Activated CD4-positive, alpha-beta T cell treated with anti-CD3 and anti-CD28 coated beads, Interleukin-2, Interleukin-4, amounts not matched to agents 100 ng/mL and 50 ng/mL, durations not matched to agents 16 hours and 8 hours (primary cell): ENCODE data around the gene GSTT2.
A peak's percentile ranks its signal among the peaks of the same experiment; 100 is the strongest.
"Not testable (repeated sequence)": the region's sequence is repeated elsewhere in the genome, so short reads cannot be mapped to it uniquely, and the experiment has no call there.

ENCODE experiments used
- DNase-seq: peaks from one replicate; pipeline ENCODE4 v3.0.0-alpha.2; 2020; ENCODE audit warnings: low spot score

GSTT2 gene

DNA sequence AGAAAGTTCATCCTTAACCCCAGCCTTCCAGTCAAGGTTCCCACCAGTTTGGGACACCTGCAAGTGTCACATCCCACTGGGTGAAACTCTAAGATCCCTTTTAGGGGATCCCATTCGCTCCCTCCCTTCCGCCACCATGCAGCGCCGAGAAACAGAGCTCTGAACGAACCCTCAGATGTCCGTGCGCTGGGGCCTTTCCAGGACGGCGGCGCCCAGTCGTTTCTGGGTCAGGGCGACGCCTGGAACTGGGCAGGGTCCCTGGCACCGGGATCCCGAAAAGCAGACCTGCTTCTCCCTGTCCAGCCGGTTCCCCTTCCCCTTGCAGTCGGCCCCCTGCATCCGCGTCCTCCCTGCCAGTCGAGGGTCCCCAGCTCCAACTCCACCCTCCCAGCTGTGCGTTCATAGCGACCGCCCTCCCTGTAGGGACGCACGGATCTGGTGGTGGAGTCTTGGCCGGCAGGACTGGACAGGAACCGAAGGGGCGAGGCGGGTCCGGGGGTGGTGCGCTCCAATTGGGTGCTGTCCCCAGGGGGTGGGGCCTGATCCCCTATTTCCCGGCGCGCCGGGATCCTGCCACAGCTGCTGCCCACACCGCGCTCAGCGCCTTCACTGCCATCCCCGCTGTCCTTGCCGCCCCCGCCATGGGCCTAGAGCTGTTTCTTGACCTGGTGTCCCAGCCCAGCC is at the start of gene GSTT2:
Gene GSTT2 (plus strand): TSS at position 578 of the 684 bp plus-strand sequence.
- not testable (repeated sequence) for DNase-seq

DNA sequence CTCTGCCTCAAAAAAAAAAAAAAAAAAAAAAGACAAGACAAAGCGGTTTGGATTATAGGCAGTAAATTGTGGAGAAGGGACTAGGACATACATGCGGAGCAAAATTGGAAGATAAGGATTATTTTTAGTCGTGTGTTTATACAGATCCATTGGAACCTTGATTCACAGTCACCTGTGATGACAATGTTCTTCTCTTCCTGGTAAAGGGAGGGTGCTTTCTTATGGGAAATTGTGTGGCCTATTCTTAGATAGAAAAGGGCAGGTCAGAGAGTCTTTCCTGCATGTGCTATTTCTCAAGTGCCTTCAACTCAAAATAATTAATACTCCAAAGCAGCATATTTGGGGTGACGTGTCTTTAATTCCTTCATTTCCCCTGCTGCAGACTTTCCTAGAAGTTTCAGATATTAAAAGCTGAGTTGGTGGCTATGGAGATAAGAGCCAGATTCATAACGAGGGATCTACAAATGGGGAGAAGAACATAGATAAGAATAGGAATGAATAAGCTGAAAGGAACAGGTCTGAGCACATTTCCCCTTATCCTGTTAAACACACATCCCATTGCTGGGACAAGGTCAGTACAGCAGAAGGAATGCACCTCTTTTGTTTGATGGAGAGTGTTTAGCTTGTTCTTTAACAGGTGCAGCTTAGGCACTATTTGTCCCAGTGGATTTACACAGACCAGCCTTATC is 41.5 kb upstream of the GSTT2 start:
- no peak for DNase-seq

DNA sequence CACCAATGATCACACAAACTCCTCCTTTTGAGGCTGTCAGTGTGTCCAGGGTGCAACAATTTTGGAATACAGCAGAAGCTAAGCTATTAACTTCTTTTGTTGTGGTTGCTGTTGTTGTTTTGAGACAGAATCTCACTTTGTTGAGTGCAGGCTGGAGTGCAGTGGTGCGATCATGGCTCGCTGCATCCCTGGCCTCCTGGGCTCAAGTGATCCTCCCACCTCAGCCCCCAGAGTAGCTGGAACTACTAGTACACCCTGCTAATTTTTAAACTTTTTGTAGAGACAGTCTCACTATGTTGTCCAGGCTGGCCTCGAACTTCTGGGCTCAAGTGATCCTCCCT is 40.9 kb upstream of the GSTT2 start:
- DNase-seq, result no peak

DNA sequence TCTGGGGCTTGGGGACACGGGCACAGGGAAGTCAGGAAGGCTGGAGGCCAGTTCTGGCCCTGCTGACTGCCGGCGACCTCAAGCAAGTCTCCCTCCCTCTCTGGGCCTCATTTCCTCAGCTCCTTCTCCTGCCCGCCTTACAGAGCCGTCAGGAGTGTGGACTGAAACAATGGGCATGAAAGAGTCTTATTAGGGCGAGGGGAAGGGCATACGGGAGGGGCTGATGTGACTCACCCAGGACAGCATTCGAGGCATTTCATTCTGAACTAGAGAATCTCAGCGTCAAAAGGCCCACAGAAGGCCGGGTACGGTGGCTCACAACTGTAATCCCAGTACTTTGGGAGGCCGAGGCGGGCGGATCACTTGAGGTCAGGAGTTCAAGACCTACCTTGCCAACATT is 39.8 kb upstream of the GSTT2 start:
- not testable (repeated sequence) for DNase-seq

DNA sequence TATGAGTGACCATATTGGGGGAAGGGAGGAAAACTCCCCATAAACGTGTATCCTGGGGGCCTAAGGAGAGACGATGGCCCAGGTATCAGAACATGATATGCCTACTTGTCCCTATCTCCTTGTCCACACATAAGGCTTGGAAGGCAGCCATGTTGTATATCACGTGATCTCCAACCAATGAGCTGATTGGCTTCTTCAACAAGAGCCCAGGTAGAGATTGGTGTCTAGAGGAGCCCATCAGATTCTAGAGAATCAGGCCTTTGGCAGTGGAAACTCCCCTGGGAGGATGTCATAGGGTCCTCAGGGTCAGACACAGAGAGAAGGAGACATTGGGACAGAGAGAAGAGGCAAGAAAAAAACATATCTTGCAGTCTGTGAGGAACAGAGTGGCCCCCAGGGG is 32.5 kb upstream of the GSTT2 start:
- not testable (repeated sequence) for DNase-seq

DNA sequence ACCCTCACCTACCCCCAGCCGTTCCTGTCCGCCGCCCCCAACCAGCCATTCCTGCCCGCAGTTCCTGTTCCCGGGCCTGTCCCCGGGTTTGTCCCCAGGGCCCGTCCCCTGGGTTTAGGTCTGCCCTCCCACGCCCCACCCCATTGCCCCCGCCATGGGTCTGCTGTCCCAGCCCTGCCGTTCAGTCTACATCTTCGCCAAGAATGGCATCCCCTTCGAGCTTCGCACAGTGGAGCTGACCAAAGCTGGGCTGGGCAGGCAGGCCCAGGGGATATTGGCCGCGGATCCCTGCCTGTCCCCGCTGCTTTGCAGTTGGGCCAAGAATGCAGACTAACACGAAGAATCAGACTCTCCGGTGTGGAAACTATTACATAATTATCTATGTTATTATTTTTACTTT is 30.2 kb upstream of the GSTT2 start:
- not testable (repeated sequence) for DNase-seq

DNA sequence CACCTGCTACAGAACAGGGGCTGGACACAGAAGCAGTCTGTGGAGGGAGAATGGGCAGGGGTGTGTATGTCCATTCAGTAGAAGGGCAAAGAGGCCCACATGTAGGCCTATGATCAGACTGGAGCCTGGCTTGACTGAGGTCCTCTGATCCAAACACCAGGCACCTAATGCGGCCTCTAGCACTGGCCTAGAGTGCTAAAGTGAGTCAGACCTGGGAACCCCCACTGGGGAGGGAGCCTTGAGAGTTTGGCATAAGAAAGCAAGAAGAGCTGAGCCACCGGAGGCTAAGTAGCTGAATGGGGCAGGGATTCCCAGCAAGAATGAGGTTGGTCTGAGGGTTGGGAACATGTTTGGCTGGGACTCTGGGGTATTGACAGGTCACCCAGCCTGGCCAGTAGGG is 28.6 kb upstream of the GSTT2 start:
- not testable (repeated sequence) for DNase-seq

DNA sequence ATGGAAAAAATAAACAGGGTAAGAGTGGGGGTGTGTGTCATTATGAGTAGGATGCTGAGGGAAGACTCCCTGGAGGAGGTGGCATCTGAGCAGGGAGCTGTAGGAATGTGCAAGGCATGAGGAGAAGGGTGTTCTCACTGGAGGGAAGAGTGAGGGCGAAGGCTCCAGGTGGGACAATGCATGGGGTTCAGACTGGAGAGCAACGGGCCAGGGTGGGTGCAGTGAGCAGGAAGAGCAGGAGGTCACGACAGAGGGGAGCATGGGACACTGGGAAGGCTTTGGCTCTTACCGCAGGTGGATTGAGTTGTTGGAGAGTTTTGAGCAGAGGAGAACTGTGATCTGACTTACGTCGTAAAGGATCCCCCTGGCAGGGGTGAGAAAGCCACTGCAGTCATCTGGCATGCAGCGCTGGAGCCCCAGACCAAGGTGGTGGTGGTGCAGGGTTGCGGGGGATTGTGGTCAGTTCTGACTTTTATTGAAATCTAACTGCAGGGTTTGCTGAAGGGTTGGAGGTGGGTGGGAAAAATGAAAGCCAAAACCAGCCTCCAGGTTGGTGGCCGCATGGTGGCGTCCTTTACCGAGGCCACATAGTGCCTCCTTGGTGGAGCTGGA is 27.0 kb upstream of the GSTT2 start:
- not testable (repeated sequence) for DNase-seq

DNA sequence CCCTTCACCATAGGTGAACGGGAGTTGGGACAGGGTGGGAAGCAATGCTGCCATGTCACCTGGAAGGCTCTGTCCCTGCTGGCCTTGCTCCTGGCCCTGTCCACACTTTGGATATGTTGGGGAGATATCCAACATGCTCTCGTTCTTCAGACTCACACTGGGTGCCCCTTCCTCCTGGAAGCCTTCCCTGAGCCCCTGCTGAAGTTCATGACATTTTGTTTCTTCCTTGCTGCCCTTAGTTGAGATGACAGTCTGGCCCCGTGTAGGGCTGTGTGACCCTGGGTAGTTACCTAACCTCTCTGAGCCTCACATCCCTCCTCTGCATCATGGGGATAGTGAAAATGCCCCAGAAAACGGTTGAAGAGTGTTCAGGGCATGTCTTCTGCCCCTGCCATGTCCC is 26.4 kb upstream of the GSTT2 start:
- DNase-seq, result not testable (repeated sequence)

DNA sequence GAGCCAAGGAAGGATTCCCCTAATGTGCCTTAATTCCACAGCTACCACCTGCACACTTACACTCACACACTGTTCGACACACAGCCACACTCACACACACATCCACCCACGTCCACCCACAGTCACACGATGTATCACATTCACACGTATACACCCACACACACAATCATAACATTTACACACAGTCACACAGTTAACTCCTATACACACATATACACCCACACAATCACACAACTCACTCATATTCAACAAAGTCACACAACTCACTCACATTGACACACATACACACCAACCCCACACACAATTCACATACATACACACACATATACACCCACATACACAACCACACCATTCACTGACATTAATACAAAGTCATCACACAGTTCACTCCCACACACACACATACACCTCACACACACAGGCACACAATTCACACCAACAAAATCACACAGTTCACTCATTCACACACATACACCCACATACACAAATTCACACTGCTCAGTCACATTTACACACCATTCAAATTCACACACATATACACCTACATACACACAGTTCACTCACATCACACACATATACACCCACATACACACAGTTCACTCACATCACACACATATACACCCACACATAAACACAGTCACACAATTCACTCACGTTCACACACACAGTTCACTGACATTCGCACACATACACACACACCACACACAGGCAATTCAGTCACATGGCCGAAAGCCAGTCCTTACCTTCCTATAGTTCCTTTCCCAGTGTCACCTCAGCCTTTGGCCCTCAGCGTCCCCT is 25.5 kb upstream of the GSTT2 start:
- not testable (repeated sequence) for DNase-seq

DNA sequence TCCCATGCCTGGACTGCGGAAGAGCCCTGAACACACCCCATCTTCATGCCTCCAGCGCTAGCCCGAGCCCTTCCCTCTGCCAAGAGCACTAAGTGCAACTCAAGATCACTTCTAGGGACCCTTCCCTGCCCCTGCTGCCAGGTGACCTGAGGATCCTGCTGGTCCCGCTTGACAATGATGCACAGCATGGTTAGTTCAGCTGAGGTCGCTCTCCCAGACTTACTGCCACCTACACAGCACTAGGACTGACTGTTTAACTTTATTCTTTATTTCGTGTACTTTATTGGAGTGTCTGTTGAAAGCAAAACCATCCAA is 25.0 kb upstream of the GSTT2 start:
- not testable (repeated sequence) for DNase-seq

DNA sequence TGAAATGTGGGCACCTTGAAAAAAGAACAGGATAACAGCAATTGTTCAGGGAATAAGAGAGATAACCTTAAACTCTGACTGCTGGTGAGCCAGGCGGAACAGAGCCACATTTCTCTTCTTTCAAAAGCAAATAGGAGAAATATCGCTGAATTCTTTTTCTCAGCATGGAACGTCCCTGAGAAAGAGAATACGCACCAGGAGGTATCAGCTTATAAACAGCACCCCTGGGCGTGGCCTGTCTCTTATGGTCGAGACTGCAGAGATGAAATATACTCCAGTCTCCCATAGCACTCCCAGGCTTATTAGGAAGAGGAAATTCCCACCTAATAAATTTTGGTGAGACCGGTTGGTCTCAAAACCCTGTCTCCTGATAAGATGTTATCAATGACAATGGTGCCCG is 24.0 kb upstream of the GSTT2 start:
- DNase-seq, result not testable (repeated sequence)

DNA sequence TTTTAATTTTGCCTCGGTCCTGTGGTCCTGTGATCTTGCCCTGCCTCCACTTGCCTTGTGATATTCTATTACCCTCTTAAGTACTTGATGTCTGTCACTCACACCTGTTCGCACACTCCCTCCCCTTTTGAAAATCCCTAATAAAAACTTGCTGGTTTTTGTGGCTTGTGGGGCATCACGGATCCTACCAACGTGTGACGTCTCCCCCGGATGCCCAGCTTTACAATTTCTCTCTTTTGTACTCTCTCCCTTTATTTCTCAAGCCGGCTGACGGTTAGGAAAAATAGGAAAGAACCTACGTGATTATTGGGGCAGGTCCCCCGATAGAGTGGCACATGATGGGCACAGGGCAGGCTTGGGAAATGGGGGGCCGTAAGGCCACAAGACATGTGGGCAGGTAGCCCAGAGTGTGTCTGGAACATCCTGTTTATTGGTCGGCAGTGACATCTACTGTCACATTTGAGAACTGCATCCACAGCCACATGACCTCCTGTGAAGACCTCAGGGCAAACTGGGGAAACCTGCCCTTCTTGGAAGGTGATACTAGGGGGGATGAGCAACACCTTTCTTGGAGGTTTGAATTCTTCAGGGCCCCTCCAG is 23.5 kb upstream of the GSTT2 start:
- peak; percentile 83 for DNase-seq

DNA sequence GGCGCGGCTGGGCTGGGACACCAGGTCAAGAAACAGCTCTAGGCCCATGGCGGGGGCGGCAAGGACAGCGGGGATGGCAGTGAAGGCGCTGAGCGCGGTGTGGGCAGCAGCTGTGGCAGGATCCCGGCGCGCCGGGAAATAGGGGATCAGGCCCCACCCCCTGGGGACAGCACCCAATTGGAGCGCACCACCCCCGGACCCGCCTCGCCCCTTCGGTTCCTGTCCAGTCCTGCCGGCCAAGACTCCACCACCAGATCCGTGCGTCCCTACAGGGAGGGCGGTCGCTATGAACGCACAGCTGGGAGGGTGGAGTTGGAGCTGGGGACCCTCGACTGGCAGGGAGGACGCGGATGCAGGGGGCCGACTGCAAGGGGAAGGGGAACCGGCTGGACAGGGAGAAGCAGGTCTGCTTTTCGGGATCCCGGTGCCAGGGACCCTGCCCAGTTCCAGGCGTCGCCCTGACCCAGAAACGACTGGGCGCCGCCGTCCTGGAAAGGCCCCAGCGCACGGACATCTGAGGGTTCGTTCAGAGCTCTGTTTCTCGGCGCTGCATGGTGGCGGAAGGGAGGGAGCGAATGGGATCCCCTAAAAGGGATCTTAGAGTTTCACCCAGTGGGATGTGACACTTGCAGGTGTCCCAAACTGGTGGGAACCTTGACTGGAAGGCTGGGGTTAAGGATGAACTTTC is 18.7 kb upstream of the GSTT2 start, which contains the start of gene GSTT2B:
Gene GSTT2B (minus strand): TSS at position 112 of the 688 bp plus-strand sequence. CDS start 64 bp downstream, at position 48.
- not testable (repeated sequence) for DNase-seq

DNA sequence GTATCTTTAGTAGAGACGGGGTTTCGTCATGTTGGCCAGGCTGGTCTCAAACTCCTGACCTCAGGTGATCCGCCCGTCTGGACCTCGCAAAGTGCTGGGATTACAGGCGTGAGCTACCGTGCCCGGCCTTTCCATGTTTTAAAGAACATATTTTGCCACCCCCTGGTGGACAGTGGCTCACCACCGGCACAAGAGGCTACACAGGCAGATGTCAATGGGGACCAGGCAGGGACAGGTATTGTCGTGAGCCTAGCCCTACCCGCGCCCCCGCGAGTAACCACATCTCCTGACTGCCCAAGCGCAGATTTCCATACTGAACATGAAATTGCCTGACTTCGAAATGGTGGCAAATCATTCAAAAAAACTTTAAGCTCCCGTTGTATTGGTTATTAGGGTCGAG is 13.8 kb upstream of the GSTT2 start:
- DNase-seq, result not testable (repeated sequence)

DNA sequence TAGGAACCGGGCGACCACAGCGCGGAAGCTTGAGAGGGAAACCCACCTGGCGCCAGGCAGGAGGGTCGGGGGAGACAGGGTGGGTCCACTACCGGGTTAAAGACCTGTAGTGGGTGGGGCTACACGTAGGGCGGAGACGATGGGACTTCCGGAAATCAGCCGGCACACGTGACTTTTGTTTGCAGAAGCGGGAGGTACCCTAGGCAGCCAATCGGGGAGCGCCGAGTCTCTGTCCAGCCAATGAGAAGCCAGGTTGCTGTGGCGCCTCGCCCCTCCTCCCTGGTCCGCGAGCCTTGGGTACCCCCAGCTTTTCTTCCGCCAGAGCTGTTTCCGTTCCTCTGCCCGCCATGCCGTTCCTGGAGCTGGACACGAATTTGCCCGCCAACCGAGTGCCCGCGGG is 13.4 kb upstream of the GSTT2 start, which contains the start of gene DDTL:
Gene DDTL (plus strand): TSS at position 321 of the 400 bp plus-strand sequence. CDS start 27 bp downstream, at position 348.
- DNase-seq, result not testable (repeated sequence)

DNA sequence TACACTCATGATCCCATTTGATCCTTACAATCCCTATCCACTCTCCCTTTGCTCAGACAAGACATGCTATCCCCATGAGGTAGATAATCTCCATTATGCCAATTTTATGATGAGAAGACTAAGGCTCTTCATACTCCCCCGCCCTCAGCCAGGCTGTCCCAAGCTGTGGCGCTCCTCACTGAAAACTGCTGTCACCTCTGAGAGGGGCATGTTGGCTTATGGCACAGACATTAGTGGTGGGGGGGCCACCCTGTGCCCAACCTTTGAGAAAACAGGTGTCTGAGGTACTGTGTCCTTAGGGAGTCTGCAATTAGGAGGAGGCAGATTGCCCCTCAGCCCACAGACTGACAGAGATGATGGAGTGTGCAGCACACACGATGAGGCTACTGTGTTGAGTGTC is 10.9 kb upstream of the GSTT2 start:
- DNase-seq, result no peak

DNA sequence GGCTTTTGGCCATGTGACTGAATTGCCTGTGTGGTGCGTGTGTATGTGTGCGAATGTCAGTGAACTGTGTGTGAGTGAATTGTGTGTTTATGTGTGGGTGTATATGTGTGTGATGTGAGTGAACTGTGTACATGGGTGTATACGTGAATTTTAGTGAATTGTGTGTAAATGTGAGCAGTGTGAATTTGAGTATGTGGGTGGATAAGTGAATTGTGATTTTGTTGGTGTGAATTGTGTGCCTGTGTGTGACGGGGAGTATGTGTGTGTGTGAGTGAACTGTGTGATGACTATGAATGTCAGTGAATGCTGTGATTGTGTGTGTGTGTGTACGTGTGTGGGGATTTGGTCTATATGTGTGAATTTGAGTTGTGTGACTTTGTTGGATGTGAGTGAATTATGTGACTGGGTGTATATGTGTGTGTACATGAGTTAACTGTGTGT is 9.7 kb upstream of the GSTT2 start:
- no peak for DNase-seq

DNA sequence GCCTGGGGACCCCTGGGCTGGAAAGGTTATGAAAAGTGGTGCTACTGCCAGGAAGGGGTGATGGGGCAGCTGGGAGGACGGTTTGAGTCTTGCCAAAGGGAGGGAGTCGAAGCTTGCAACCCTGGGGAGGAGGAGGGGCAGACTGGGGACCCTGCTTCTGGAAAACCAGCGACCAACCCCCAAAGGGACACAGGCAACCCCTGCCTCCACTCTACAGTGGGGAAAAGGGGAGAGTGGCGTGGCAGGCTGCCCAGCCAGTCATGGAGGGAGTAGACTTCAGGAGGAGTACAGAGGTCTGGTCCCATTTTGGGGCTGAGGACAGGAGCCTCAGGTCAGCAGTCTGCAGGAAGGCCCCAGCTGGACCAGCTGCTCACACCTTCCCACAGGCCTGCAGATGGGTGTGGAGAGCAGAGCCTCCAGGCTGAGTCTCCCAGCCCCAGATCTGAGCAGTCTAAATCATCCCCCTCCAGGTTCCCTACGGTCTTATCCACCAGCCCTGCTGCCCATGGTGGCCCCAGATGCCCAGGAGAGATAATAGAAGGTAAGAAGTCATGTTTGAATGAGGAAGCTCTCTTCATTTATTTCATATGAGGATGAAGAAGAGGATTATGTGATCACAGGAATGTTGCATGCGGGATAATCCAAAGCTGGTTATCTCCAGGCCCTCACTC is 9.0 kb upstream of the GSTT2 start:
- no peak for DNase-seq

DNA sequence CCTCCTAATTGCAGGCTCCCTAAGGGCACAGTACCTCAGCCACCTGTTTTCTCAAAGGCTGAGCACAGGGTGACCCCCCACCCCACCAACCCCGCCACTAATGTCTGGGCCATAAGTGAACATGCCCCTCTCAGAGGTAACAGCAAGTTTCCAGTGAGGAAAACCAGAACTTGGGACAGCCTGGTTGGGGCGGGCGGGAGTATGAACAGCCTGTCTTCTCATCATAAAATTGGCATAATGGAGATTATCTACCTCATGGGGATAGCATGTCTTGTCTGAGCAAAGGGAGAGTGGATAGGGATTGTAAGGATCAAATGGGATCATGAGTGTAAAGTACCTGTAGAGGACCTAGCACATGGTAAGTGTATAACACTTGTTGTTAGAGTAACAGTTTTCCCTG is 8.0 kb upstream of the GSTT2 start:
- not testable (repeated sequence) for DNase-seq

DNA sequence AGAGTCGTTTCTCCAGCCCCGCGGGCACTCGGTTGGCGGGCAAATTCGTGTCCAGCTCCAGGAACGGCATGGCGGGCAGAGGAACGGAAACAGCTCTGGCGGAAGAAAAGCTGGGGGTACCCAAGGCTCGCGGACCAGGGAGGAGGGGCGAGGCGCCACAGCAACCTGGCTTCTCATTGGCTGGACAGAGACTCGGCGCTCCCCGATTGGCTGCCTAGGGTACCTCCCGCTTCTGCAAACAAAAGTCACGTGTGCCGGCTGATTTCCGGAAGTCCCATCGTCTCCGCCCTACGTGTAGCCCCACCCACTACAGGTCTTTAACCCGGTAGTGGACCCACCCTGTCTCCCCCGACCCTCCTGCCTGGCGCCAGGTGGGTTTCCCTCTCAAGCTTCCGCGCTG is 5.6 kb upstream of the GSTT2 start, which contains the start of gene DDT:
Gene DDT (minus strand): TSS at position 97 of the 400 bp plus-strand sequence. CDS start 27 bp downstream, at position 70.
- not testable (repeated sequence) for DNase-seq
